ENCODE results near the gene PRORP.
A peak's percentile ranks its signal among the peaks of the same experiment; 100 is the strongest.
"Not testable (repeated sequence)": the region's sequence is repeated elsewhere in the genome, so short reads cannot be mapped to it uniquely, and the experiment has no call there.

PRORP gene

DNA sequence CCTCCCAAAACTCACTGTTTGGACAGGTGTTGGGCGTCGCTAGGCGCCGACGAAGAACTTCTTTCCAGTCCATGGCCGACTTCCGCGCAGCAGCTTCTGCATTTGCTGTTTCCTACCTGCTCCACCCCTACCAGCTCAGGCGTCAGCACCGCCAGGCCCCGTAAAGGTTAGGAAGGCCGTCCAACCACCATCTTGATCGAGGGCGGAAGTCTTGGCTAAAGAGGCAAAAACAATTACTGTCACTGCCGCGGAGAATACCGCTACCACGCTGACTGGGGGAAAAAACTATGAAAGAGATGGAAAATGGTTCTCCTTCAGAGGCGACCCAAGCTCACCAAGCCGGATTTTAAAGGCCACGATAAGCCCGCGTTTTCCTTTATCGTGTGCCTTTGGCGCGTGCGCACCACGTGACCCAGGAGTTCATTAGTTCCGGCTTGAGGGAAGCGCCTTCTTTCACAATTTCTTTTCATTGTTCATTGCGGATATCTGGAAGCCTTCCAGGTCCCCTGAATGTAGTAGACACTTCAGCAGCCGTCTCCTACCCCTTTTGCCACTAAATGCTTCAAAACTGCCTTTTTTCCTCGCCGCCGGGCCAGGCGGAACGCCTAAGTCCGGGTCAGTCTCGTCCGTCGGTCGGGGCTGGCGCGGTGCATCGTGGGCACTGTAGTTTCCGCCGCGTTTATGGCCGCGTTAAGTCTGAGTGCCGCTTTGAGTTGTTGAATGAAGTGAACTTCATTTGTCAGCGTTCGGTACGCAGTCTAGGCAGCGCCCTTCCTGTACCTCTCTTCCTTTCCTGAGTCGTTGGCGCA is at the start of gene PRORP, which contains the start of gene PPP2R3C:
Gene PRORP (plus strand): TSS at position 666 of the 809 bp plus-strand sequence. CDS start 694 bp downstream, outside the sequence.
Gene PPP2R3C (minus strand): TSS at position 104 of the 809 bp plus-strand sequence. CDS start 31 bp downstream, at position 73.
- peak; percentile 91 for DNase-seq (ENCODE audit: low spot score)

DNA sequence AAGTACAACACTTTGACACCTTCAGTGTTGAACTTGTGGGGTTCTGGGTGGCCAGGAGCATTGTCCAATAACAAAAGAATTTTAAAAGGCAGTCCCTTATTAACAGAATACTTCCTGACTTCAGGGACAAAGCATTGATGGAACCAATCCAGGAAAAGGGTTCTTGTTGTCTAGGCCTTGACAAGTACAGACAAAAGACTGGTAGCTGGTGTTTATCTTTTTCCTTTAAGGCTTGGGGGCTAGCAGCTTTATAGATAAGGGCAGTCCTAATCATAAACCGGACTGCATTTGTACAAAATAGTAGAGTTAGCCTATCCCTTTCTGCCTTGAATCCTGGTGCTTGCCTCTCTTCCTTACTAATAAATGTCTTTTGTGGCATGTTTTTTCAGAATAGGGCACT is 48.9 kb upstream of the PRORP start:
- no peak for DNase-seq (ENCODE audit: low spot score)

- no peak for DNase-seq (ENCODE audit: low spot score)
Observed at GRCh38 chr14:35078082-35078481, 44.3 kb upstream of the PRORP start.

DNA sequence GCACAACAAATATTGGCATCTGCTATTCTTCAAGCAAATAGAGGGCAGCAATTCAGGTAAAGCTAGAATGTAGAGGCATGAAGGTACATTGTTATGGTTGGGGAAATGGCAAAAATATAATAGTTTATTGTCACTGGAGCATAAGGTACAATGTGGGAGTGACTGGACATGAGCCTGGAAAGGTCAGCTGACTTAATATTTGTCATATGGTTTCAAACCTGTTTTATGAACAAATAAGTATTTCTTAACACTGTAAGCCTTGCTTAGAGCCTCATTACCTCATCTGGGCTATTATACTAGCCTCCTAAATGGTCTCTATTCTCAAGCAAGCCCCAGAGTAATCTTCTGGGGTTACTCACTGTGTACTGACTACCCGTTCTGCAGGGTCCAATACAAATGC is 42.6 kb upstream of the PRORP start:
- no peak for DNase-seq (ENCODE audit: low spot score)

GRCh38 chr14:35083530-35084150 is 38.7 kb upstream of the PRORP start:
- no peak for DNase-seq (ENCODE audit: low spot score)

DNA sequence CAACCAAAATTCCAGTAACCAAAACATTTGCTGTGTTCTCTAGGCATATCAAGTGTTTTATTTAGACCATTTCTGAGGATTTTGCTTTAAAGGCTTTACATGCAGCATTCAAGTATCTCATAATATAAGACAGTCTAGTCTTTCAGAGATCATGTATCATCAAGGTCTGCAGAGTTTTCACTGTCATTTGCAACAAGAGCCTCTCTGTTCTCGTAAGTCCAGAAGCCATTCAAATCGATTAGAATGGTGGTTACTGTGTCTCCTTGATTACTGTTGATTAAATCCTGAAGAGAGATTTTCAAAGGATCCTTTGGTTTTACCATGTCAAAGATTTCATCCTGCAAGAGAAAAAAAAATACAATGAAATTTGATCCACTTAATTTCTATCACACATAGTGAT is 36.9 kb upstream of the PRORP start:
- no peak for DNase-seq (ENCODE audit: low spot score)

- DNase-seq (ENCODE audit: low spot score): no peak
Observed at GRCh38 chr14:35088514-35088913, 33.8 kb upstream of the PRORP start.

GRCh38 chr14:35094645-35095044 is 27.7 kb upstream of the PRORP start:
- DNase-seq (ENCODE audit: low spot score): not testable (repeated sequence)

- DNase-seq (ENCODE audit: low spot score): no peak
Observed at GRCh38 chr14:35107866-35108265, 14.5 kb upstream of the PRORP start.

GRCh38 chr14:35112641-35113040 is 9.7 kb upstream of the PRORP start:
- no peak for DNase-seq (ENCODE audit: low spot score)

- no peak for DNase-seq (ENCODE audit: low spot score)
Observed at GRCh38 chr14:35113308-35113950, 8.9 kb upstream of the PRORP start.

DNA sequence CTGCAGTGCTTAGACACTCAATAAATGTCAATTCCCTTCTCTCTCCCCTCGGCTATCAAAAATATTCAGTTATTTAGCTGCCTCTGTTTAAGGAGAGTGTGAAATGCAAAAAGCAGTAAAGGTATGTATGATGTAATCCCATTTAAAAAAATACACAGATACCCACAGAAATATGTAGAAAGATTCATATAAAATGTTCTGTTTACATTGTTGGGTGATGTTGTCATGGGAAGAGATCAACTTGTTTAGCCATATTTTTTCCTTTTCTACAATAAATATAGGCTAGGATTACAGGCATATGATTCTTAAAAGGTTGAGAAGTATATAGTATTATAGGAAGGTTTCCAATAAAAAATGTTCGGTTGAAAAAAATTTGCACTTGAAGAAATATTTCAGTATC is 8.3 kb upstream of the PRORP start:
- DNase-seq (ENCODE audit: low spot score): no peak

DNA sequence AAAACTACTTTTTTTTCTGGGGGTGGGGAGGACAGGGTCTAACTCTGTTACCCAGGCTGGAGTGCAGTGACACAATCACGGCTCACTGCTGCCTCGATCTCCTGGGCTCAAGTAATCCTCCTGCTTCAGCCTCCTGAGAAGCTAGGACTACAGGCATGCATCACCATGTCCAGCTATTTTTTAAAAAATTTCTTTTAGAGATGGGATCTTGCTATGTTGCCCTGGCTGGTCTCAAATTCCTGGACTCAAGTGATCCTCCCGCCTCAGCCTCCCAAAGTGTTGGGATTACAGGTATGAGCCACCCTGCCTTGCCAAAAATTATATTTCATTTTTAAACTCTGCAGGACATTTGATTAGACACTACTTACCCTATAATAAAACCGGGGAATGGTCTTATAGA is 6.1 kb upstream of the PRORP start:
- no peak for DNase-seq (ENCODE audit: low spot score)

DNA sequence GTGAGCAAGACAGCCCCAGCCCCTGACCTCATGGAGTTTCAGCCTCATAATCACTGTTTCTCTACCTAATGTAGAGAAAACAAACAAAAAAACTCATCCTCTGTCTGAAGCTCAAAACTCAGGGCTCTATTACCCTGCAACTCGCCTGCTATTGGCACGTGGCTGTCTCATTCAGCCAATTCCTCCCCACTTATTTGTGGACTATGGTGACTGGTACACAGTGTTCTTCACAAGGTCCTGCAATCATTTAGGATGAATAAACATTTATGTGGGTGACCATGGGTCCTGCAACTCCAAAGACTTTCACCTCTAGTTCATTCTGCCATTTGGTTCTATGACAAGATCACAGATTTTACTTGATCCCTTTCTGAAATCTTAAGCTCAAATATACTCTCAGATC is 5.2 kb upstream of the PRORP start:
- DNase-seq (ENCODE audit: low spot score): no peak

DNA sequence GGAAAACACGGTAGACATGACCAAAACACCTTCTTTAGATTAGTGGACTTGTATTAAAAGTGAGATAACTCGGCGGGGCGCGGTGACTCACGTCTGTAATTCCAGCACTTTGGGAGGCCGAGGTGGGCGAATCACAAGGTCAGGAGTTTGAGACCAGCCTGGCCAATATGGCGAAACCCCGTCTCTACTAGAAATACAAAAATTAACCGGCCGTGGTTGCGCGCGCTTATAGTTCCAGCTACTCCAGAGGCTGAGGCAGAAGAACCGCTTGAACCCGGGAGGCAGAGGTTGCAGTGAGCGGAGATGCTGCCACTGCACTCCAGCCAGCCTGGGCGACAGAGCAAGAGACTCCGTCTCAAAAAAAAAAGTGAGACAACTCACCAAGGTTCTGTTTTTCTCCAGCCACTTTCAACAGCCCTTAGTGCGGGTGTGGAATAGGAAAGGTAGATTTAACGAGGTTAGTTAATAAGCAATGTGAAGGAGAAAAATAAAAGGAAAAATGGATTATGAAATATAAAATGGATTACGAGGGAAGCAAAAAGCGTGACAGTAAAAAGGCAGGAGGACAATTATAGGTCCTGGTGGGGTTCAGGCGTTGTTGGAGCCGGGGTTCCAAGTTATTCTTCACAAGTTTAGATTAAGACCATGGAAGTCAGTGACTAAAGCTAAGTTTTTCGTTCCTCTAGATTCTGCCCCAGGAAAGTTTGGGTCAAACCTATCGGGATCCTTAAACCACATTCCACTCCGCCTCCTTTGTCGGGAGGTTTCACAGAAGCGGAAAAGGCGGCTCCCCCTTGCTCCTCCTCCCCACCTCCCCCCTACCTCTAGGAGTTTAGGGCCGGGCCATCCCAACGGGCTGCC is 1.1 kb upstream of the PRORP start:
- no peak for DNase-seq (ENCODE audit: low spot score)

- DNase-seq (ENCODE audit: low spot score): peak; percentile 6
Observed at GRCh38 chr14:35122696-35123387, 490 bp downstream of the PRORP start.

GRCh38 chr14:35123388-35123703 is 994 bp downstream of the PRORP start:
- DNase-seq (ENCODE audit: low spot score): no peak

DNA sequence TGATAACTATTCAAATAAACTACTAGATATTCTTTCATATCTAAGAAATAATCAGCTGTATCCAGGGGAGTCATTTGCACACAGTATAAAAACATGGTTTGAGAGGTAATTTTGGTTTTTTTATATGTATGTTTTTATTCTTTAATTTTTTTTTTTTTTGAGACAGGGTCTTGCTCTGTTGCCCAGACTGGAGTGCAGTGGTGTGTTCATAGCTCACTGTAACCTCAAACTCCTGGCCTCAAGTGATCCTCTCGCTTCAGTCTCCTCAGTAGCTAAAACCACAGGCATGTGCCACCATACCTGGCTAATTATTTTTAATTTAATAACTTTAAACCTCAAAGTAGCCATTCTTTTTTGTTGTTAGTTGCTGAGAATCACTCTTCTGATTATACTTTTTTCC is 1.8 kb downstream of the PRORP start:
- no peak for DNase-seq (ENCODE audit: low spot score)

- no peak for DNase-seq (ENCODE audit: low spot score)
Observed at GRCh38 chr14:35133542-35134328, 11.4 kb downstream of the PRORP start.

- no peak for DNase-seq (ENCODE audit: low spot score)
Observed at GRCh38 chr14:35134329-35135123, 12.2 kb downstream of the PRORP start.
